ENCODE results near the gene TUBG1. TPM values are rescaled to one million over a fixed set of nuclear protein-coding genes. Genes with fewer than 3 reads are reported as not detected.

Gene TUBG1
- total RNA-seq: 33.9 TPM

- Histone ChIP-seq H3K27me3 (no peaks in the 10 kb centered on the region), H3K36me3 (peaks cover 0 to 23% of the 10 kb centered on the region in 2 donors), H3K27ac (peak within 1 kb of the TSS; percentile 96), H3K4me1 (peaks cover 47% of the 10 kb centered on the region), H3K4me3 (peak within 1 kb of the TSS; percentile 77 to 98), H3K9me3 (no peaks in the 10 kb centered on the region)
- intact Hi-C loops (cut with DNase I): loop anchor here (5.0 kb wide), 1 partner anchor 63 kb away; no protein-coding TSS in a partner anchor
- peak; percentile 98 for DNase-seq (ENCODE audit: extremely low spot score in 2 of 2)
- peak in 1 of 2 donors; percentile 80 for TF ChIP-seq POLR2A (IDR thresholded peaks at IDR 0.05)
- TF ChIP-seq POLR2AphosphoS5 (IDR thresholded peaks at IDR 0.05; ENCODE audit: insufficient read depth in 1 of 2, low read depth in 1 of 2): peak; percentile 98
- TF ChIP-seq CTCF (IDR thresholded peaks at IDR 0.05): peak in 2 of 3 experiments; percentile 15 to 28
Measured at GRCh38 chr17:42609182-42609813, at the start of gene TUBG1, which contains the start of gene RETREG3. Gene TUBG1 (plus strand): TSS chr17:42609683. CDS start chr17:42609738, 55 bp downstream. Gene RETREG3 (minus strand): TSS chr17:42609374. CDS start chr17:42609324, 50 bp downstream.

DNA sequence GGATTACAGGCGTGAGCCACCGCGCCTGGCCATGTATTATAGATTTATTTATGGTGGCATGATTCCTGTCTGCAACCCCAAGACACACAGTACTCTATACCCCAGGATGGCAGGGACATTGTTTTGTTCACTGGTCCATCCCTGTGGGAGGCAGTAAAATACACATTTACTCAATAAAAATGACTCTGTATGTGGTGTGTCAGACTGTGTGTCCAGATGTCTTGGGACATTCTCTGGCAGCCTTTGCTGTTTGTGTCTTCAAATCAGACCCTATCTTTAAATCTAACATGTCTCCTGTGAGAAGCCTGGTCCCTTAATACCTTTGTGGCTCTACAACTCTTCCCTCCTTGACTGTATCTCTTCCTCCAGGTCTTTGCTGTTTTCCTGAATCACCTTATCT lies 49.2 kb upstream of the TUBG1 start:
- DNase-seq (ENCODE audit: extremely low spot score in 2 of 2): no peak
- H3K4me1 ChIP-seq: peaks cover 44% of the 10 kb centered on the region
- peaks cover 0 to 16% of the 10 kb centered on the region in 2 donors for H3K36me3 ChIP-seq
- no peaks in the 10 kb centered on the region for H3K9me3 ChIP-seq
- H3K27me3 ChIP-seq: no peaks in the 10 kb centered on the region
- intact Hi-C loops (cut with DNase I): no loop called here
- TF ChIP-seq POLR2AphosphoS5 (IDR thresholded peaks at IDR 0.05; ENCODE audit: insufficient read depth in 1 of 2, low read depth in 1 of 2) (no peak), POLR2A (IDR thresholded peaks at IDR 0.05) (no peak), CTCF (IDR thresholded peaks at IDR 0.05) (no peak)
- no peak overlapping the region for H3K4me3 ChIP-seq
- H3K27ac ChIP-seq: no peak overlapping the region

DNA sequence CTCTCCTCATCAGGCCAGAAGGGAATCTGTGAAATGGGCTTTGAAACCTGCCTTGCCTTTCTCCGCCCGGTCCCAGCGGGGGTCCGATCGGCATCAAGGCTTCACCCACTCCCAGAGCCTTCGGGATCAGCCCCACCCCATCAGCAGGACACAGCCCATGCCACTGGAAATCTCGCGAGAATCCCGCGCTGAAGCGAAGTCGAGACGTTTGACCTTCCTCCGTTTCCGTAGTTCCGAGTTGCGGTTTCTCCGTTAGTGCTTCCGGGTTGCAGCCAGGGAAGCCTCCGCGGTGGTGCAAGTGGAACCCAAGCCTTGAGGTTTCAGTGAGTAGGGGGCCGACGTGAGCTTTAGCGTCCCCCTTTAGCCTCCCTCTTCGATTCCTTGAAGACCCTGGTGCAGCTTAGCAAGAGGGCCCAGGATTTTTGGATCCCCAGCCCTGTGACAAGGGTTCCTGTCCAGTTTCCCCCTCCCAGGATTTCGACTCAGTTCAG lies 47.5 kb upstream of the TUBG1 start, which contains the start of gene COASY:
COASY (plus strand) TSS at position 252 of the 491 bp plus-strand sequence. CDS start 475 bp downstream, outside the sequence.
- Histone ChIP-seq H3K4me1 (peaks cover 40% of the 10 kb centered on the region), H3K27ac (peak within 1 kb of the TSS; percentile 84), H3K4me3 (peak within 1 kb of the TSS; percentile 84 to 85), H3K27me3 (no peaks in the 10 kb centered on the region), H3K9me3 (no peaks in the 10 kb centered on the region), H3K36me3 (peaks cover 0 to 22% of the 10 kb centered on the region in 2 donors)
- intact Hi-C loops (cut with DNase I): no loop called here
- TF ChIP-seq POLR2AphosphoS5 (IDR thresholded peaks at IDR 0.05; ENCODE audit: insufficient read depth in 1 of 2, low read depth in 1 of 2) (peak; percentile 87 to 98), CTCF (IDR thresholded peaks at IDR 0.05) (peak in 1 of 3 experiments; percentile 19), POLR2A (IDR thresholded peaks at IDR 0.05) (no peak)
- peak in 1 of 2 donors; percentile 95 for DNase-seq (ENCODE audit: extremely low spot score in 2 of 2)

DNA sequence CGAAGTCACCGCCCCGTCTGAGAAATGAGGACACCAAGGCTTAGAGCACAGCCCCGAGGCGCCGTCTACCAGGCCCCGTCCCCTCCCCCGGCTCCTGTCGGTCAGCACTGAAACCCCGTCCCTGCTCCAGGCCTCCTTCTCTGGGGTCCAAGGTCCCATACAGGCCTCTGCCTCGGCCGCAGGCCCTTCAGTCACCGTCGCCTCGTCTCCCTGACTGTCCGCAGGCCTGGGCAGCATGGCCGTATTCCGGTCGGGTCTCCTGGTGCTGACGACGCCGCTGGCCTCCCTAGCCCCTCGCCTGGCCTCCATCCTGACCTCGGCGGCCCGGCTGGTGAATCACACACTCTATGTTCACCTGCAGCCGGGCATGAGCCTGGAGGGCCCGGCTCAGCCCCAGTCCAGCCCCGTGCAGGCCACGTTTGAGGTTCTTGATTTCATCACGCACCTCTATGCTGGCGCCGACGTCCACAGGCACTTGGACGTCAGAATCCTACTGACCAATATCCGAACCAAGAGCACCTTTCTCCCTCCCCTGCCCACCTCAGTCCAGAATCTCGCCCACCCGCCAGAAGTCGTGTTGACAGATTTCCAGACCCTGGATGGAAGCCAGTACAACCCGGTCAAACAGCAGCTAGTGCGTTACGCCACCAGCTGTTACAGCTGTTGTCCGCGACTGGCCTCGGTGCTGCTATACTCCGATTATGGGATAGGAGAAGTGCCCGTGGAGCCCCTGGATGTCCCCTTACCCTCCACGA lies 46.9 kb upstream of the TUBG1 start:
- intact Hi-C loops (cut with DNase I): no loop called here
- Histone ChIP-seq H3K4me3 (peak overlapping the region; percentile 84 to 85), H3K4me1 (peaks cover 44% of the 10 kb centered on the region), H3K9me3 (no peaks in the 10 kb centered on the region), H3K27me3 (no peaks in the 10 kb centered on the region), H3K27ac (peak overlapping the region; percentile 84), H3K36me3 (peaks cover 0 to 22% of the 10 kb centered on the region in 2 donors)
- no peak for DNase-seq (ENCODE audit: extremely low spot score in 2 of 2)
- TF ChIP-seq CTCF (IDR thresholded peaks at IDR 0.05): no peak
- TF ChIP-seq POLR2AphosphoS5 (IDR thresholded peaks at IDR 0.05; ENCODE audit: insufficient read depth in 1 of 2, low read depth in 1 of 2): no peak
- no peak for TF ChIP-seq POLR2A (IDR thresholded peaks at IDR 0.05)
